HEK293 (cell line): ENCODE data around the gene ITPRIPL2.

Experiments used
- CTCF ChIA-PET: fragments of 350-600 bp; formaldehyde crosslinking; extraction: SDS; loops from one replicate; lab custom pipeline; 2021; ENCODE audit warnings: antibody characterized with exemption; lab: Yijun Ruan, JAX
- POLR2A ChIA-PET: fragments of 300-600 bp; formaldehyde crosslinking; extraction: SDS; loops from one replicate; lab custom pipeline; 2020; ENCODE audit warnings: antibody characterized with exemption, inconsistent platforms; lab: Yijun Ruan, JAX
- H3K27ac ChIP-seq: fragments of 200-500 bp; sonication (Bioruptor generic); 2 replicates; pipeline ENCODE4 v1.5.1; 2014; ENCODE audit warnings: low read depth, low read length, control low read depth, inconsistent platforms; ENCODE audit errors: extremely low read depth
- H3K36me3 ChIP-seq, 2 experiments: fragments of 200-500 bp in 1 of 2; sonication (Bioruptor generic) in 1 of 2; 1 replicate in 1 of 2; 2 replicates in 1 of 2; pipeline ENCODE4 v1.5.1; 2014 to 2017; ENCODE audit warnings: inconsistent platforms in 2 of 2, low read length in 2 of 2; ENCODE audit not compliant: control insufficient read depth in 2 of 2, insufficient read depth in 1 of 2
- H3K4me1 ChIP-seq: fragments of 200-500 bp; sonication (Bioruptor generic); 2 replicates; pipeline ENCODE4 v1.5.1; 2014; ENCODE audit warnings: mild to moderate bottlenecking, low read length, inconsistent platforms; ENCODE audit not compliant: control insufficient read depth, insufficient read depth
- H3K4me3 ChIP-seq: 2 replicates; pipeline ENCODE4 v1.5.1; 2011; ENCODE audit warnings: low read depth, mild to moderate bottlenecking, control low read depth, low read length, moderate library complexity
- H3K9me3 ChIP-seq: fragments of 200-500 bp; sonication (Bioruptor generic); 2 replicates; pipeline ENCODE4 v1.5.1; 2014; ENCODE audit warnings: low read depth, low read length, inconsistent platforms; ENCODE audit not compliant: control insufficient read depth, insufficient read depth
- EGR2 ChIP-seq: fragments of 450-650 bp; formaldehyde crosslinking; IDR thresholded peaks from 2 replicates; pipeline ENCODE4 v1.5.1; 2016; ENCODE audit warnings: low read depth, missing biosample characterization, missing genetic modification characterization
- FEZF1 ChIP-seq: fragments of 450-650 bp; formaldehyde crosslinking; IDR thresholded peaks from 2 replicates; pipeline ENCODE4 v1.5.1; 2016; ENCODE audit warnings: missing biosample characterization, missing genetic modification characterization
- GLIS1 ChIP-seq: fragments of 450-650 bp; formaldehyde crosslinking; IDR thresholded peaks from 2 replicates; pipeline ENCODE4 v1.5.1; 2016; ENCODE audit warnings: missing biosample characterization, missing genetic modification characterization
- PRDM1 ChIP-seq: fragments of 450-650 bp; formaldehyde crosslinking; IDR thresholded peaks from 2 replicates; pipeline ENCODE4; 2016; ENCODE audit warnings: missing biosample characterization, missing genetic modification characterization
- SCRT1 ChIP-seq: fragments of 450-650 bp; formaldehyde crosslinking; IDR thresholded peaks from 2 replicates; pipeline ENCODE4 v1.5.1; 2016; ENCODE audit warnings: missing biosample characterization, missing genetic modification characterization, borderline replicate concordance
- SCRT2 ChIP-seq: fragments of 450-650 bp; formaldehyde crosslinking; IDR thresholded peaks from 2 replicates; pipeline ENCODE4 v1.5.1; 2016; ENCODE audit warnings: missing biosample characterization, missing genetic modification characterization
- SETDB1 ChIP-seq: IDR thresholded peaks from one replicate; pipeline ENCODE4 v1.6.1; 2017; ENCODE audit warnings: mild to moderate bottlenecking, low read length, moderate library complexity, mixed read lengths; ENCODE audit not compliant: insufficient read length
- ZFHX2 ChIP-seq: fragments of 450-650 bp; formaldehyde crosslinking; conservative IDR thresholded peaks from 2 replicates; pipeline ENCODE4 v1.5.1; 2016; ENCODE audit warnings: missing biosample characterization, missing genetic modification characterization
- ZIC2 ChIP-seq: fragments of 450-650 bp; formaldehyde crosslinking; IDR thresholded peaks from 2 replicates; pipeline ENCODE4 v1.5.1; 2016; ENCODE audit warnings: missing biosample characterization, missing genetic modification characterization
- ZNF214 ChIP-seq: fragments of 450-650 bp; formaldehyde crosslinking; IDR thresholded peaks from 2 replicates; pipeline ENCODE4 v1.5.1; 2017; ENCODE audit warnings: missing biosample characterization, mild to moderate bottlenecking, missing genetic modification characterization, borderline replicate concordance
- ZNF600 ChIP-seq: fragments of 450-650 bp; formaldehyde crosslinking; IDR thresholded peaks from 2 replicates; pipeline ENCODE4 v1.5.1; 2016; ENCODE audit warnings: missing biosample characterization, missing genetic modification characterization
- ZNF623 ChIP-seq: fragments of 450-650 bp; formaldehyde crosslinking; IDR thresholded peaks from 2 replicates; pipeline ENCODE4 v1.5.1; 2016; ENCODE audit warnings: missing biosample characterization, missing genetic modification characterization
- TF ChIP-seq, protein P1 (sequence below): fragments of 450-650 bp; formaldehyde crosslinking; IDR thresholded peaks from 2 replicates; pipeline ENCODE4 v1.5.1; 2017; ENCODE audit warnings: missing biosample characterization, missing genetic modification characterization
- TF ChIP-seq, protein P2 (sequence below): fragments of 450-650 bp; formaldehyde crosslinking; optimal IDR thresholded peaks from 2 replicates; pipeline ENCODE3; 2016; ENCODE audit warnings: missing biosample characterization, mild to moderate bottlenecking, missing genetic modification characterization

The ITPRIPL2 gene

GRCh38 chr16:19116711-19117449 is 3.1 kb downstream of the ITPRIPL2 start:
- Histone ChIP-seq H3K4me3 (no peak overlapping the region), H3K9me3 (no peaks in the 10 kb centered on the region), H3K36me3 (peaks cover 3 to 16% of the 10 kb centered on the region in 2 experiments; a peak in 2 of 3 replicates), H3K4me1 (peaks cover 9% of the 10 kb centered on the region; the same call in 1 of the 2 replicates), H3K27ac (no peak overlapping the region)
- POLR2A ChIA-PET, result interaction anchor here (1.0 kb wide), 2 partner anchors 22 to 31 kb away, joined by 3 read pairs; no protein-coding TSS in a partner anchor
- CTCF ChIA-PET, result interaction anchor here (1.2 to 2.4 kb wide), 5 partner anchors 22 to 62 kb away, joined by 3 to 10 read pairs (median 4); no protein-coding TSS in a partner anchor
- no peak for TF ChIP-seq ZIC2 (tag by site-specific recombination)
- peak; percentile 89 for TF ChIP-seq SCRT1
- no peak for TF ChIP-seq GLIS1
- peak; percentile 95 for TF ChIP-seq SCRT2 (tag by site-specific recombination)
- no peak for TF ChIP-seq ZNF214 (tag by site-specific recombination)

- Histone ChIP-seq H3K27ac (0 out of 2 replicates have a peak overlapping the region, but pooled peaks have one; percentile 25), H3K4me1 (peaks cover 9% of the 10 kb centered on the region; the same call in 1 of the 2 replicates), H3K9me3 (no peaks in the 10 kb centered on the region), H3K4me3 (peak overlapping the region; percentile 7; the same call in 1 of the 2 replicates), H3K36me3 (peaks cover 3 to 16% of the 10 kb centered on the region in 2 experiments; a peak in 2 of 3 replicates)
- TF ChIP-seq ZNF623 (tag by site-specific recombination) (no peak), ZFHX2 (tag by site-specific recombination) (peak; percentile 53; the same call in 1 of the 2 replicates), PRDM1 (tag by site-specific recombination) (peak; percentile 95), EGR2 (tag by site-specific recombination) (peak; percentile 77)
- POLR2A ChIA-PET, result interaction anchor here (0.6 kb wide), 1 partner anchor 49 kb away, joined by 3 read pairs; no protein-coding TSS in a partner anchor
- CTCF ChIA-PET, result interaction anchor here (0.6 to 2.4 kb wide), 5 partner anchors 32 to 66 kb away, joined by 3 to 11 read pairs (median 3); no protein-coding TSS in a partner anchor
Observed at GRCh38 chr16:19118938-19119431, 5.2 kb downstream of the ITPRIPL2 start.

- H3K9me3 ChIP-seq, result no peaks in the 10 kb centered on the region
- H3K36me3 ChIP-seq, result peaks cover 3 to 16% of the 10 kb centered on the region in 2 experiments; a peak in 2 of 3 replicates
- ChIA-PET CTCF (interaction anchor here (1.0 to 1.7 kb wide), 3 partner anchors 24 to 34 kb away, joined by 3 to 11 read pairs (median 4); no protein-coding TSS in a partner anchor), POLR2A (no interaction called here)
- H3K4me3 ChIP-seq, result no peak overlapping the region
- 0 out of 2 replicates have a peak overlapping the region, but pooled peaks have one; percentile 25 for H3K27ac ChIP-seq
- TF ChIP-seq, protein P1, sequence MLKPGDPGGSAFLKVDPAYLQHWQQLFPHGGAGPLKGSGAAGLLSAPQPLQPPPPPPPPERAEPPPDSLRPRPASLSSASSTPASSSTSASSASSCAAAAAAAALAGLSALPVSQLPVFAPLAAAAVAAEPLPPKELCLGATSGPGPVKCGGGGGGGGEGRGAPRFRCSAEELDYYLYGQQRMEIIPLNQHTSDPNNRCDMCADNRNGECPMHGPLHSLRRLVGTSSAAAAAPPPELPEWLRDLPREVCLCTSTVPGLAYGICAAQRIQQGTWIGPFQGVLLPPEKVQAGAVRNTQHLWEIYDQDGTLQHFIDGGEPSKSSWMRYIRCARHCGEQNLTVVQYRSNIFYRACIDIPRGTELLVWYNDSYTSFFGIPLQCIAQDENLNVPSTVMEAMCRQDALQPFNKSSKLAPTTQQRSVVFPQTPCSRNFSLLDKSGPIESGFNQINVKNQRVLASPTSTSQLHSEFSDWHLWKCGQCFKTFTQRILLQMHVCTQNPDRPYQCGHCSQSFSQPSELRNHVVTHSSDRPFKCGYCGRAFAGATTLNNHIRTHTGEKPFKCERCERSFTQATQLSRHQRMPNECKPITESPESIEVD, result peak; percentile 62
- TF ChIP-seq ZNF600 (tag by site-specific recombination) (no peak), SETDB1 (no peak), FEZF1 (tag by site-specific recombination) (peak; percentile 85)
- H3K4me1 ChIP-seq, result peaks cover 9% of the 10 kb centered on the region; the same call in 1 of the 2 replicates
Observed at GRCh38 chr16:19119564-19119963, 5.8 kb downstream of the ITPRIPL2 start.

DNA sequence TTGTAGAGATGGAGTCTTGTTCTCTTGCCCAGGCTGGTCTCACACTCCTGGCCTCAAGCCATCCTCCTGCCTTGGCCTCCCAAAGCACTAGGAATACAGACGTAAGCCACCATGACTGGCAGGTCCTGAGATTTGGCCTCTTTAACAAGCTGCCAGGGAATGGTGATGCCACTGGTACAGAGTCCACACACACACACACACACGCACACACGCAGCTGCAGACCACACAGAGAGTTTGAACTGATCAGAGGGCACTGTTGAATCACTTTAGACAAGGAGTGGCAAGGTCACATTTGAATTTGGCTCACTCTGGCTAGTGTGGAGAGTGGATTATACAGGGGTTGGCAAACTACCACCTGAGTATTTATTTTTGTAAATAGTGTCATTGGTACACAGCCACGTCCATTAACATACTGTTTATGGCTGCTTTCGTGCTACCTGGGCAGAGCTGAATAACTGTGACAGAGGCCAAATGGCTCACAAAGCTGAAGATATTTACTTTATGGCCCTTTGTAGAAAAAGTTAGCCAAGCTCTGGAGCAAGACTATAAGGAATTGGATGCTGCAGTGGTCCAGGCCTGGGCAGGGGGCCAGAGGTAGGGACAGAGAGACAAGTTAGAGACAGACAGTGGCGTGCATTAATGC is 9.9 kb downstream of the ITPRIPL2 start:
- ChIA-PET CTCF (interaction anchor here (0.5 to 2.2 kb wide), 3 partner anchors 40 to 341 kb away, joined by 3 to 6 read pairs (median 3); no protein-coding TSS in a partner anchor), POLR2A (interaction anchor here (0.6 to 1.2 kb wide), 3 partner anchors 10 to 15 kb away, joined by 3 read pairs; partner anchors contain the start of gene ITPRIPL2)
- Histone ChIP-seq H3K9me3 (no peaks in the 10 kb centered on the region), H3K4me1 (peaks cover 7% of the 10 kb centered on the region; the same call in 1 of the 2 replicates), H3K4me3 (no peak overlapping the region), H3K27ac (no peak overlapping the region), H3K36me3 (peaks cover 0 to 3% of the 10 kb centered on the region in 2 experiments; a peak in 1 of 3 replicates)
- TF ChIP-seq, protein P2, sequence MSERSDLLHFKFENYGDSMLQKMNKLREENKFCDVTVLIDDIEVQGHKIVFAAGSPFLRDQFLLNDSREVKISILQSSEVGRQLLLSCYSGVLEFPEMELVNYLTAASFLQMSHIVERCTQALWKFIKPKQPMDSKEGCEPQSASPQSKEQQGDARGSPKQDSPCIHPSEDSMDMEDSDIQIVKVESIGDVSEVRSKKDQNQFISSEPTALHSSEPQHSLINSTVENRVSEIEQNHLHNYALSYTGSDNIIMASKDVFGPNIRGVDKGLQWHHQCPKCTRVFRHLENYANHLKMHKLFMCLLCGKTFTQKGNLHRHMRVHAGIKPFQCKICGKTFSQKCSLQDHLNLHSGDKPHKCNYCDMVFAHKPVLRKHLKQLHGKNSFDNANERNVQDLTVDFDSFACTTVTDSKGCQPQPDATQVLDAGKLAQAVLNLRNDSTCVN, result no peak
